SK-N-SH (cell line): Measurements from ENCODE around the gene PABPN1L. TPM values are rescaled to one million over a fixed set of nuclear protein-coding genes. Genes with fewer than 3 reads are reported as not detected.

Source experiments
- CTCF ChIA-PET: fragments of 300-600, 350-600 bp; formaldehyde crosslinking; extraction: SDS; loops from one replicate; lab custom pipeline; 2021; lab: Yijun Ruan, JAX
- POLR2A ChIA-PET: fragments of 350-600 bp; sonication (Branson Sonifier 250); formaldehyde crosslinking; extraction: SDS; loops from one replicate; lab custom pipeline; 2020; ENCODE audit warnings: antibody characterized with exemption, inconsistent platforms; lab: Yijun Ruan, JAX
- DNase-seq: peaks from one replicate; pipeline ENCODE4 v3.0.0; 2012
- H2AFZ ChIP-seq: fragments of 200-600 bp; sonication (generic); 2 replicates; pipeline ENCODE4 v1.8.1; 2016; ENCODE audit warnings: antibody characterized with exemption, mild to moderate bottlenecking, low read depth
- H3F3A ChIP-seq: fragments of 200-600 bp; sonication (generic); replicated peaks from 2 replicates; pipeline ENCODE3; 2016; ENCODE audit warnings: antibody characterized with exemption, mild to moderate bottlenecking; ENCODE audit not compliant: insufficient read depth
- H3K27ac ChIP-seq, 2 experiments: fragments of 200-500 bp in 1 of 2; fragments of 200-600 bp in 1 of 2; sonication (Bioruptor generic) in 1 of 2; sonication (generic), shearing (Covaris generic) in 1 of 2; 2 replicates each; pipeline versions ENCODE4 v1.5.1 to v1.6.1; 2014 to 2016; ENCODE audit warnings: low read depth in 2 of 2, inconsistent platforms in 1 of 2, low read length in 1 of 2, mild to moderate bottlenecking in 1 of 2, mixed read lengths in 1 of 2
- H3K27me3 ChIP-seq: fragments of 200-600 bp; sonication (generic), shearing (Covaris generic); 2 replicates; pipeline ENCODE4 v1.6.1; 2016; ENCODE audit warnings: mixed run types; ENCODE audit not compliant: insufficient read depth
- H3K36me3 ChIP-seq, 2 experiments: fragments of 200-500 bp in 1 of 2; fragments of 200-600 bp in 1 of 2; sonication (Bioruptor generic) in 1 of 2; sonication (generic) in 1 of 2; replicated peaks in 1 of 2; 2 replicates each; pipeline versions ENCODE3 to v1.5.1; 2014 to 2016; ENCODE audit warnings: low read length in 1 of 2, mild to moderate bottlenecking in 1 of 2; ENCODE audit not compliant: insufficient read depth in 2 of 2, control insufficient read depth in 1 of 2
- H3K4me1 ChIP-seq, 2 experiments: fragments of 200-500 bp in 1 of 2; fragments of 200-600 bp in 1 of 2; sonication (Bioruptor generic) in 1 of 2; sonication (generic), shearing (Covaris generic) in 1 of 2; 2 replicates each; pipeline versions ENCODE4 v1.5.1 to v1.6.1; 2014 to 2016; ENCODE audit warnings: low read depth in 1 of 2, low read length in 1 of 2, mixed run types in 1 of 2; ENCODE audit not compliant: insufficient read depth in 2 of 2, control insufficient read depth in 1 of 2
- H3K4me2 ChIP-seq: fragments of 200-600 bp; sonication (generic), shearing (Covaris generic); 2 replicates; pipeline ENCODE4 v1.6.1; 2017; ENCODE audit warnings: mixed run types
- H3K4me3 ChIP-seq, 2 experiments: fragments of 200-500 bp in 1 of 2; fragments of 200-600 bp in 1 of 2; sonication (Bioruptor generic) in 1 of 2; sonication (generic), shearing (Covaris generic) in 1 of 2; 2 replicates each; pipeline versions ENCODE4 v1.5.1 to v1.8.1; 2014 to 2016; ENCODE audit warnings: low read depth in 2 of 2, inconsistent platforms in 1 of 2, low read length in 1 of 2, mild to moderate bottlenecking in 1 of 2, mixed read lengths in 1 of 2, moderate library complexity in 1 of 2
- H3K79me2 ChIP-seq: fragments of 200-600 bp; sonication (generic); 2 replicates; pipeline ENCODE4 v1.8.1; 2017; ENCODE audit warnings: mild to moderate bottlenecking; ENCODE audit not compliant: insufficient read depth
- H3K9ac ChIP-seq: fragments of 200-600 bp; sonication (generic); 2 replicates; pipeline ENCODE4 v1.6.1; 2017; ENCODE audit warnings: mixed run types
- H3K9me2 ChIP-seq: fragments of 200-600 bp; sonication (generic); 2 replicates; pipeline ENCODE4 v1.6.1; 2017; ENCODE audit warnings: mixed run types
- H3K9me3 ChIP-seq: fragments of 200-600 bp; sonication (generic); 2 replicates; pipeline ENCODE4 v1.6.1; 2017; ENCODE audit warnings: mixed run types, mild to moderate bottlenecking, moderate library complexity
- H4K20me1 ChIP-seq: fragments of 200-600 bp; sonication (generic); 2 replicates; pipeline ENCODE4 v1.6.1; 2017; ENCODE audit warnings: mild to moderate bottlenecking, mixed run types; ENCODE audit not compliant: insufficient read depth
- CHD2 ChIP-seq: fragments of 150-350 bp; IDR thresholded peaks from 2 replicates; pipeline ENCODE4 v1.6.1; 2018; ENCODE audit warnings: low read length; ENCODE audit not compliant: partially characterized antibody
- EZH2phosphoT487 ChIP-seq: fragments of 200-600 bp; sonication (generic); IDR thresholded peaks from 2 replicates; pipeline ENCODE4 v1.6.1; 2017; ENCODE audit warnings: low read depth, mixed run types, mild to moderate bottlenecking, antibody characterized with exemption, moderate library complexity, borderline replicate concordance
- FOXJ3 ChIP-seq: sonication (generic); formaldehyde crosslinking; IDR thresholded peaks from 2 replicates; pipeline ENCODE4 v1.5.1; 2020; ENCODE audit warnings: mild to moderate bottlenecking, missing genetic modification reagents
- FOXM1 ChIP-seq: IDR thresholded peaks from 2 replicates; pipeline ENCODE4 v1.4.0; 2012; ENCODE audit warnings: low read depth, mild to moderate bottlenecking
- GABPA ChIP-seq: IDR thresholded peaks from 2 replicates; pipeline ENCODE4 v1.4.0; 2012; ENCODE audit warnings: low read depth, mild to moderate bottlenecking
- GATA2 ChIP-seq: sonication (generic); formaldehyde crosslinking; IDR thresholded peaks from 2 replicates; pipeline ENCODE4 v1.5.0; 2020; ENCODE audit warnings: mild to moderate bottlenecking, missing genetic modification reagents
- JUND ChIP-seq: IDR thresholded peaks from 2 replicates; pipeline ENCODE4 v1.4.0; 2012
- MXI1 ChIP-seq: IDR thresholded peaks from 2 replicates; pipeline ENCODE4 v1.6.1; 2012; ENCODE audit warnings: mild to moderate bottlenecking, low read depth, low read length, improper control_type of control experiment
- NFIC ChIP-seq: IDR thresholded peaks from 2 replicates; pipeline ENCODE4 v1.4.0; 2012; ENCODE audit warnings: borderline replicate concordance
- POLR2AphosphoS5 ChIP-seq: IDR thresholded peaks from 2 replicates; pipeline ENCODE4 v1.6.1; 2012; ENCODE audit warnings: low read depth, low read length
- RAD21 ChIP-seq: IDR thresholded peaks from 2 replicates; pipeline ENCODE4 v1.6.1; 2012; ENCODE audit warnings: mild to moderate bottlenecking, low read length
- RCOR1 ChIP-seq: fragments of 150-350 bp; IDR thresholded peaks from 2 replicates; pipeline ENCODE4 v1.6.1; 2017; ENCODE audit warnings: antibody characterized with exemption, low read length
- SIN3A ChIP-seq: IDR thresholded peaks from 2 replicates; pipeline ENCODE4 v1.6.1; 2012; ENCODE audit warnings: low read depth, mild to moderate bottlenecking, low read length, moderate library complexity, borderline replicate concordance
- SMC3 ChIP-seq: IDR thresholded peaks from 2 replicates; pipeline ENCODE4 v1.6.1; 2012; ENCODE audit warnings: low read depth, low read length, improper control_type of control experiment
- TAF1 ChIP-seq: IDR thresholded peaks from 2 replicates; pipeline ENCODE4 v1.6.1; 2012; ENCODE audit warnings: low read depth, mild to moderate bottlenecking, low read length, moderate library complexity, borderline replicate concordance
- WGBS: methylation state at CpG from one replicate; pipeline ENCODE4 v1.1.6; 2017; ENCODE audit warnings: low lambda C conversion rate; 5-methylcytosine and 5-hydroxymethylcytosine counted together
- polyA plus RNA-seq, 3 experiments: library from polyadenylated mRNA; depleted of rRNA; stranded (reverse); fragments of >200 nt; gene quantifications; 2 replicates each; pipeline ENCODE4 v1.2.3, GENCODE V29; 2012
- TF ChIP-seq, protein P1 (sequence below): IDR thresholded peaks from 2 replicates; pipeline ENCODE4 v1.4.0; 2012; ENCODE audit warnings: low read depth
- TF ChIP-seq, protein P2 (sequence below): IDR thresholded peaks from 2 replicates; pipeline ENCODE4 v1.4.0; 2012; ENCODE audit warnings: low read depth, borderline replicate concordance
- TF ChIP-seq, protein P3 (sequence below): IDR thresholded peaks from 2 replicates; pipeline ENCODE4; 2012

PABPN1L gene
- polyA plus RNA-seq, 1 of the 3 experiments (the other 2 are of a cell fraction): not detected

DNA sequence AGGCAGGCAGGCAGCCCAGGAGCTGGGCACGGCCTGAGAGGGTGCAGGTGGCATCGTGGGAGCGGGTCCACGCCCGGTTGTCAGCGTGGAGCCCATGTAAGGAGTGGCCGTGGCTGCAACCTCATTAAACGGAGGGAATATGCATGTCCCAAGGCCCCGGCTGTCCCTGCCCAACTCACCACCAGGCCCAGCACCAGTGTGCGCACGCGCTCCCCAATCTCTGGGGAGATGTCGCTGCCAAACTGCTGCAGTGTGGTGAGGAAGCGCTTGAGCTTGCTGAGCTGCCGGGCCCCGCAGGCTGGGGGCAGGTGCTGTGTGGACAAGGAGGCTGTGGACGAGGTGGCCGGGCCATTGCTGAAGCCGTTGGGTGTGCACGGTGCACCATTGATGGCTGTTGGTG is 25.6 kb upstream of the PABPN1L start:
- WGBS: 42% methylated on average over 9 of the region's 20 CpGs
- no peak overlapping the region for H3K4me3 ChIP-seq
- H3K79me2 ChIP-seq: no peaks in the 10 kb centered on the region
- H3K27me3 ChIP-seq: peaks cover 42% of the 10 kb centered on the region
- ChIA-PET POLR2A (no interaction called here), CTCF (no interaction called here)
- no peak overlapping the region for H3K4me2 ChIP-seq
- no peak for DNase-seq
- H3K36me3 ChIP-seq: no peaks in the 10 kb centered on the region
- H3K9ac ChIP-seq: no peak overlapping the region
- no peak overlapping the region for H3K27ac ChIP-seq
- no peaks in the 10 kb centered on the region for H4K20me1 ChIP-seq
- no peaks in the 10 kb centered on the region for H3K9me3 ChIP-seq
- H3K9me2 ChIP-seq: no peaks in the 10 kb centered on the region
- H2AFZ ChIP-seq: no peak overlapping the region
- no peaks in the 10 kb centered on the region for H3F3A ChIP-seq
- H3K4me1 ChIP-seq: no peaks in the 10 kb centered on the region; a peak in 1 of 4 replicates
- TF ChIP-seq NFIC (no peak), RAD21 (no peak), JUND (no peak), TAF1 (no peak), MXI1 (no peak), EZH2phosphoT487 (no peak), GATA2 (no peak), FOXM1 (no peak), SMC3 (no peak), POLR2AphosphoS5 (no peak), SIN3A (no peak), RCOR1 (no peak), GABPA (no peak), FOXJ3 (CRISPR knock-in tag) (no peak), CHD2 (no peak)
- TF ChIP-seq, protein P1, sequence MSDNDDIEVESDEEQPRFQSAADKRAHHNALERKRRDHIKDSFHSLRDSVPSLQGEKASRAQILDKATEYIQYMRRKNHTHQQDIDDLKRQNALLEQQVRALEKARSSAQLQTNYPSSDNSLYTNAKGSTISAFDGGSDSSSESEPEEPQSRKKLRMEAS: no peak
- TF ChIP-seq, protein P2, sequence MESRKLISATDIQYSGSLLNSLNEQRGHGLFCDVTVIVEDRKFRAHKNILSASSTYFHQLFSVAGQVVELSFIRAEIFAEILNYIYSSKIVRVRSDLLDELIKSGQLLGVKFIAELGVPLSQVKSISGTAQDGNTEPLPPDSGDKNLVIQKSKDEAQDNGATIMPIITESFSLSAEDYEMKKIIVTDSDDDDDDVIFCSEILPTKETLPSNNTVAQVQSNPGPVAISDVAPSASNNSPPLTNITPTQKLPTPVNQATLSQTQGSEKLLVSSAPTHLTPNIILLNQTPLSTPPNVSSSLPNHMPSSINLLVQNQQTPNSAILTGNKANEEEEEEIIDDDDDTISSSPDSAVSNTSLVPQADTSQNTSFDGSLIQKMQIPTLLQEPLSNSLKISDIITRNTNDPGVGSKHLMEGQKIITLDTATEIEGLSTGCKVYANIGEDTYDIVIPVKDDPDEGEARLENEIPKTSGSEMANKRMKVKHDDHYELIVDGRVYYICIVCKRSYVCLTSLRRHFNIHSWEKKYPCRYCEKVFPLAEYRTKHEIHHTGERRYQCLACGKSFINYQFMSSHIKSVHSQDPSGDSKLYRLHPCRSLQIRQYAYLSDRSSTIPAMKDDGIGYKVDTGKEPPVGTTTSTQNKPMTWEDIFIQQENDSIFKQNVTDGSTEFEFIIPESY: no peak
- TF ChIP-seq, protein P3, sequence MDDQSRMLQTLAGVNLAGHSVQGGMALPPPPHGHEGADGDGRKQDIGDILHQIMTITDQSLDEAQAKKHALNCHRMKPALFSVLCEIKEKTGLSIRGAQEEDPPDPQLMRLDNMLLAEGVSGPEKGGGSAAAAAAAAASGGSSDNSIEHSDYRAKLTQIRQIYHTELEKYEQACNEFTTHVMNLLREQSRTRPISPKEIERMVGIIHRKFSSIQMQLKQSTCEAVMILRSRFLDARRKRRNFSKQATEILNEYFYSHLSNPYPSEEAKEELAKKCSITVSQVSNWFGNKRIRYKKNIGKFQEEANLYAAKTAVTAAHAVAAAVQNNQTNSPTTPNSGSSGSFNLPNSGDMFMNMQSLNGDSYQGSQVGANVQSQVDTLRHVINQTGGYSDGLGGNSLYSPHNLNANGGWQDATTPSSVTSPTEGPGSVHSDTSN: no peak
